Bone marrow (tissue), 2 donors: Measurements from ENCODE around the gene NGB.
"Not testable (repeated sequence)": the region's sequence is repeated elsewhere in the genome, so short reads cannot be mapped to it uniquely, and the experiment has no call there.

ENCODE experiments used
- DNase-seq, 2 donors: peaks; one replicate each; lab custom pipeline; 2025; lab: John Stamatoyannopoulos, UW

Gene NGB

DNA sequence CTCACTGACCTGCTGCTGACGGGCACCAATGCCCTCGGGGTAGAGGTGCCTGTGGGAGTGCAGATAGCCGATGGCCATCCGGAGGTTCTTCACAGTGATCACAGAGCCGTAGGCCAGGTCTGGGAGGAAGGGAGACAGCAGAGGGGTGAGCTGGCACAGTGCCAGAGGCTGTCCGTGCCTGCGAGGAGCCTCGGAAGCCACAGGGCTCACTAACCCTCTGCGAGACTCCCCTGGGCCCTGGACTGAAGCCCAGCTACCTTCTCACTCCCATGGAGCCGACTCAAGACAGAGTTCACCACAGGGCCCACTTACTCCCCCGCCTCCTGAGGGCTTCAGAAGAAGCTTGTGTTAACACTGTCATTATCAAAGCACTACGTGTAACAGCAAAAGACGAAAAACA lies 25.1 kb upstream of the NGB start:
- no peak for DNase-seq

DNA sequence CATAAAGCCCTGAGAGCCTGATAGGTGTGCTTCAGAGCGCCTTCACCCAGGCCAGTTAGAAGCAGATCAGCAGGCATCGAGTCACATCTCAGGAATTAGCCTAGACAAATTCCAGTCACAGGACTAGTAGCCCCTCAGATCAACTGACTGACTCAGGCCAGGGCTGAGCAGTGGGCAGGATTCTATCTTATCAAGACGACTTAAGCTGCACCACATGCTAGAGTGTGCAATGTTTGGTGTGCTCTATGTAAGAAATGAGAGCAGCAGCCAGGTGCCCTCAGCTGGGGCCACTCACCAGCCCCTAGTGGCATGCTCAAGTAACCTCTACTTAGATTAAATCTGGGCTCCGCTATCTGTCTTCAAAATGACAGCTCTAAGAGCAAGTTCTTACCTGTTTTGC lies 19.7 kb upstream of the NGB start:
- DNase-seq = no peak

DNA sequence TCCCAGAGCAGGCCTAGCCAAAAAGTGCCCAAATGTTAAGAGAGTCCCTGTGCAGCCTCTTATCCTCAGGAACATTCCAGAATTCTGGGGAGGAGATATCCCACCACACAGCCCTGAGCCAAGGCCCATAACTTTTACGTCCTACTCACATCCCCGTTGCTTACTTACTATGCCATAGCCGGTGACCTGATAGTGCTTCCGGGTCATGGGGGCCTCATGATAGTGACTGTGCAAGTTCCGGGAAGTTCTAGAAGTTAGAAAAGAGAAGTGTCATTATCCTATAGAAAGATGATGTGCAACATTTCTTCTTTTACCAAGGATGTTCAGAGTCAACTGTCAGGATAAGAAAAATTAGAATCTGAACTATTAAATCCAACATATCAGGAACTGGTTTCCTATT lies 15.6 kb upstream of the NGB start:
- DNase-seq = no peak

DNA sequence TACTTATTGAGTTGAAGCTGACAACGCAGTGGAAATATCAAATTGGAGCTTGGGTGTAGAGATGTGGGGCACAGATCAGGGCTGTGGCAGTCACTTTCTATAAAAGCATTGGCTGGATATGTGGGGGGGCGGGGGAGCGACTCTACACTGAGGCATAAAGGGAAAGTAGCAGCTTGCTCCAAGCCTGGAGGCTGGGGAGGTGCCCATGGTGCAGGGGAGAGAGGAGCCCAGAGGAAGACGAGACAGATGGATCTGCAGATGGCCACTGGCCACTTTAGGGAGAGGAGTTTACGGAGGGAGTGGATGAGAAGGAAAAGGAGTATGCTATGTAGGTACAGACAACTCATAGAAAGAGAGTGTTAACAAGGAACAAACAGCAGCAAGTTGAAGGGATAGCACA lies 13.5 kb upstream of the NGB start:
- no peak for DNase-seq

DNA sequence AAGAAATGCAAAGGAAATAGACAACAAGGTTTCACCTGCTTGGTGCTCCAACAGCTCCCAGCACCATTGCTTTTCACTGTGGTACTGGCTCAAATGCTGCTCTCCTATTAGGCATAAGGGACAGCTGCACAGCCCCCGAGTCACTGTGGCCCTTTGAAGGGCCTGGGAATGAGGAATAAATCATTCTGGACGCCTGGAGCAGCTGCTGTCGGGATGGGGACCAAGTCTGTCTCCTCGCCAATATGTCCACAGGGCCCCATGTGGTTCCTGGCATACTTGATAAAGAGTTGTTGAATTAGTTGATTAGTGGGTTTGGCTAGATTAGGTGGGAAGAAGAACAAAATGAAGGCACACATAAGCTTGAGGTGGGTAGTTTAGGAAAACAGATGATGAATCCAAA lies 13.1 kb upstream of the NGB start:
- no peak for DNase-seq

DNA sequence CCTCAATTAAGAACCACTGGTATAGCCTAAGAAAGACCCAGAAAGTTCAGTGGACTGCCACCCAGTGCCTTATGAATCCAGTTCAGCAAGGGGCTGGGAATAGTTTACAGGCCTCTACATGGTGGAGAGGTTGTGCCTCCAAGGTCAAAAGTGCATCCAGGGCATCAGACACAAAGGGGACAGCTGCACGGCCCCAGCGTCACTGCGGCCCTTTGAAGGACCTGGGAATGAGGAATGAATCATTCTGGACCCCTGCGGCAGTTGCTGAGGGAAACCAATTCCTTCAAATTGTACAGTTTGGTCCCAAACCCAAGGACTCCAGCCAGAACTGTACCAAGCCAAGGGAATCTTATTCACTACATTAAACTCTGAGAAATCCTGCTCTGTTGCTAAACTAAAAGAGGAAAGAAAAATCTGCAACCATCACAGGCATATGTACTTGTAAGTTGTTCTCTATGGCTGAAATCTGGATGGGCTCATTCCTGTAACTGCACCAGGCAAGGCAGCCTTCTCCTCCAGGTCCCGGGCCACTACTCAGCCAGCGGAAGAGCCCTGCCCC lies 10.9 kb upstream of the NGB start:
- DNase-seq = no peak

DNA sequence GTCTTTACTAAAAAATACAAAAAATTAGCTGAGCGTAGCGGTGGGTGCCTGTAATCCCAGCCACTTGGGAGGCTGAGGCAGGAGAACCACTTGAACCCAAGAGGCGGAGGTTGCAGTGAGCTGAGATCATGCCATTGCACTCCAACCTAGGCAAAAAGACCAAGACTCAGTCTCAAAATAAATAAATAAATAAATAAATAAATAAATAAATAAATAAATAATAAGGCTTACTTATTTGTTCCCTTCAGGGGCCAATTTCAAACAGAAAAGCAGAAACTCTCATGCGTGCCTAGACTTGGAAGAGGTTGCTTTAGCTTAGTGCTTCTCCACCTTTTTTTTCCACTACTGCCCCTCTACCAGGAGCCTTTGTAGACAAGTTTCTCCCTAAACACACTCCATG lies 9.9 kb upstream of the NGB start:
- DNase-seq = not testable (repeated sequence)

DNA sequence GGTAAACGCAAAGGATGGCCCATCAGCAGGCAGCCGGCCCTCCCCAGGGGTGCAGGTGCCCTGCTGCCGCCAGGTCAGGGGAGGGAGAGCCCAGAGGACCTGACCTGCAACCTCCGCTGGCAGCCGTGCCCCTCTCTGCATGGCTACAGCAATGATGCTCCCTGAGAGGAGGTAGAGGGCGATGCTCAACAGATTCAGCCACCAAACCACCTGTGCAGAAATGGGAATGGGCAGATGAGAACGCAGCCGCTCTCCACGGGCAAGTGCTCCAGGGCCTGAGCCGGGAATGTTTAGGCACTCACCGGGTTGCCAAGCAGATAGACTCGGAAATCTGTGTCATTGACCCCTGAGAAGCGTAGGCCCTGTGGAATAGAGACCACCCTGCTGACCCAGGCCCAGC lies 8.7 kb upstream of the NGB start:
- DNase-seq = no peak

DNA sequence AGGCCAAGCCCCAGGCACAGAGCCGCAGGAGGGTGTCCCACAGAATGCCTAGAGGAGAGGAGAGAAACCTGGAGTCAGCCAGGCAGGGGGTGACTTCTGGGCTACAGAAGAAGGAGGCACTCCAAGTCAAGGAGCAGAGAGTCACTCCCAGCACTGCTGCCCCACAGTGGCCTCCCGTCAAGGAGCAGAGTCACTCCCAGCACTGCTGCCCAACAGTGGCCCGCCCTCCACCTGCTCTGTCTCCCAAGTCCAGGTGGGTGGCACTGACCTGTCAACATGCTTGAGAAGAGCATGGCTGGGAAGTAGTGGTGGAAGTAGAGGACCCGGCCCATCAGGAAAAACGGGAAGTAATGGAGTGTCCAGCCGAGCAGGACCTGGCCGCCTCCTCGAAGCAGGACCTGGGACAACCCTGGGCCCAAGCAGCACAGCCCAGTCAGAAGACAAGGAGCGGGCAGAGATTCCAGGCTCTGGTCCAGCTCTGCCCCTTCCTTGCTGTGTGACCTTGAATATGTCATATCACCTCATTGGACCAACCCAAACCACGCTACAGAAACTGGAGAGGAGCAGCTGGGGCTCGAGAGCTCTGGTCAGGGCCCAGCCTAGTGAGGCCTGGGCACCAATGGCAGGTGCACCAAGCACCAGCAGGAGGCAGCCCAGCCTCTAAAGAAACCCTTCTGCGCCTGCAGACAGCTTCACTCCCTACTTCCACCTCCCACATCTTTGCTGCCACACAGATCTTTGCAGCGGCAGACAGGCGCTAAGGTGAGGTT lies 7.6 kb upstream of the NGB start:
- no peak for DNase-seq

DNA sequence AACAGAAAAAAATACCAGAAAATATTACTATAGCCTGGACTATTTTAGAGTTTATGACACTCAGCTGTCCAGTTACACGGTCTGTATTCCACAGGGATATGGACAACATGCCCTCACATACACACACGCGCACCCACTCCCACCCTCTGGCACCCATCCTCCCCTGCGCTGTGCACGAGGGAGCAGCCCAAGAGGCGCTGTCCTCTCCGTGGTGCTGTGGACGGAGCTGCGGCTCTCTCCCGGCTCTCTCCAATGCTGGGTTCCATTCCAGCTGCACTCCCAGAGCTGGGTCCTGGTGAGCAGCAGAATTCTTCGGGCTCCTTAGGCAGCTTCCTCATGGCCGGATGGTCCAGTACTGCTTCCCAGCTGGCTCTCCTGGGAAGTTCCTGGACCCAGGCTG lies 6.0 kb upstream of the NGB start:
- no peak for DNase-seq

DNA sequence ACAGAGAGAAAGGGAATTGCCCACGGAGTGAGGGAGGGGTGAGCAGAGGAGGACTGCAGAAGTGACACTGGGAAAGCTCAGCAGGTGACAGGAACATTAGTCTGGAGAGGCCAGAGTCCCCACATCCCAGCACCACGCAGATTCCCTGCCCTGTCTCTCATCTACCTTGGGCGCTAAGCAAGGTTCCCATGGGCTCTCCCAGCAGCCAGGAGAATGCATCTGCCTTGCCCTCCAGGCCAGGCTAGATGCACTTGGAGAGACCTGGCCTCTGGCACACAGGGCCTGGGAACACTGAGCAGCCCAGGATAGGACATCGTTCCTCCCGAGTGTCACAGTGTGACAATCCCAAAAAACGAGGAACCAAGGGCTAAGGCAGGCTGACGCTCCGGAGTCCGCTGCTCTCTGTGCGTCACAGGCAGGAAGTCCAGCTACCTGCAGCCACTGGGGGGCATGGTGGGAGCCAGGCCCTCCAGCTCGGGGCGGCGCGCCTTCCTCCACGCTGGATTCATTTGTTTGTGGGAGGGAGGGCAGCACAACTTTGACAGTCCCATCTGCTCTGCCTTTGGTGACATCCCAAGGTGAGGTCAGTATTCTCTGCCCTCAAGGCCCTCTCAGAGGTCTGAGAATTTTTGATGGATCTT lies 5.4 kb upstream of the NGB start:
- no peak for DNase-seq

DNA sequence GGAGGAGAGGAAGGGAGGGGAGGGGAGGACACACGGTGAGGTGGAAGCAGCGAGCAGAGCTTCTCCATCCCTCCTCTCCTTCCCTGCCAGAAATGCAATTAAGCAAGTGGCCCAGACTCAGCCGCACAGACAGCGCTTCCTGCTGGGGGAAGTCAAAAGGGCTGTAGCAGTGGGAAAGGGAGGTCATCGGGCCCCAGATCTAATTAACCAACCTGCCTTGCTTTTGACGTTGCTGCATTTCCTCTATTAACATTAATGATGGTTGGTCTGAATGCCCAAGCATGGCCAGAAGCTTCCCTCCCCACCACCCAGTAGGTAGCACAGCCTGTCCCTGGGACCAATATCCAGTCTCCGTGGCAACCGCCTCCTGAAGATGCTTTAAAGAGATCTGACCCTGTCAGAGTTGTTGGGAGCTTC lies 4.6 kb upstream of the NGB start:
- no peak for DNase-seq

DNA sequence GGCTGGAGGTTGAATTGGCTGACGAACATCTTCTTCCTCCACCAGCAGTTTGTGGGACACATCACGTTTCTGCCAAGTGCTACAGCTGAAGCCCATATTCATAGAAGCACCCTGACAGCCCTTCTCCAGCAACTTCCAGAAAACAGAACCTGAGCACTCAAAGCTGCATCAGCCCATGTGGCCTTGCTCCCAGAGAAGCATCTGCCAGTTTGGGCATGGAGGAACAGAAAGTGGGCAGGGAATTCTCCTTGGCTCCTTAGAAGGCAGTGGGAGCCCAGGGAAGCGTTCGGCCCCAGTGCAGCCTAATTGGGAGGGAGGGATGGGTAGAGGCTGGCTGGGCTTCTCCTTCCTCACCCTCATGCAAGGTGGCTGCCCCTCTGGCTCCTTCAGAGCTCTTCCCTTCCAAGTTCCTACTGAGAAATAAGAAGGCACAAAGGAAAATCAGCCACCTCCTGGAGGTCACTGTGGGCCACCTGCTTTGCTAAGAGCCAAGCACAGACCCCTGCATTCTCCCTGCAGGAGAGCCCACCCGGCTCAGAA lies 4.1 kb upstream of the NGB start:
- DNase-seq = no peak

DNA sequence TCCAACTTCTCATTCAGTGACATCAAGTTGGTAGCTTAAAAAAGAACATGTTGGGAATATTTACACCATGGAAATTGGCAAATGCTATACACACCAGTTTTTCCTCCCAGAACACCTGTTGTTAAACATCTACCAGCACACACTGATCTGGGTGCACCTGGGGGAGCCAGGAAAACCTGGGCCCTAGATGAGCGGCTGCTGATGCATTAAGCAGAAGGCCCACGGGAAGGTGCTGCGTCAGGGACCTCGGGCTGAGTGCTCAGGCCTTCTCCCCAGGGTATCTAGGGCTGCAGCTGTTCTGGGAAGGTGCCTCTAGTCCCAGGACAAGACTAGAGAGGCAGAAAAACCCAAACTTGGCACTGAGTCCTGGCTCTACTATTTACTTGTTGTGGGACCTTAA lies 2.8 kb upstream of the NGB start:
- no peak for DNase-seq

DNA sequence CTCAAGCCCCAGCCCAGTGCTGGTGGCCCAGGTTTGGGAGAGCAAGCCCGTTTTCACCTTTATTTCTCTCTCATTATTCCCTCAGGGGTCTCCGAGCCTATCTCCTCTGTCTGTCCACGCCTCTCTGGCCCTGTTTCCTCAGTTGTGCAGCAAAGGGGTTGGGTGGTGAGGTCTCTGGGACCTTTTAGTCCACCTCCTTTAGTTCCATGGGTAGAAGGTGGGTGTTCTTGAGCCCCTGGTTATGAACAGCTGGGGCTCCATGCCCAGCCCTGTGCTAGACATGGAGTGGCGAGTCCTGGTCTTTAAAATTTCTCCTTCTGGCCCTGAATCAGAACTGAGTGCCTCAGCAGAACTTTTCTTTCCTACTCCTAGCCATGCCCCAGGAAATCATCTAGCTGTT lies 1.3 kb upstream of the NGB start:
- DNase-seq = no peak

DNA sequence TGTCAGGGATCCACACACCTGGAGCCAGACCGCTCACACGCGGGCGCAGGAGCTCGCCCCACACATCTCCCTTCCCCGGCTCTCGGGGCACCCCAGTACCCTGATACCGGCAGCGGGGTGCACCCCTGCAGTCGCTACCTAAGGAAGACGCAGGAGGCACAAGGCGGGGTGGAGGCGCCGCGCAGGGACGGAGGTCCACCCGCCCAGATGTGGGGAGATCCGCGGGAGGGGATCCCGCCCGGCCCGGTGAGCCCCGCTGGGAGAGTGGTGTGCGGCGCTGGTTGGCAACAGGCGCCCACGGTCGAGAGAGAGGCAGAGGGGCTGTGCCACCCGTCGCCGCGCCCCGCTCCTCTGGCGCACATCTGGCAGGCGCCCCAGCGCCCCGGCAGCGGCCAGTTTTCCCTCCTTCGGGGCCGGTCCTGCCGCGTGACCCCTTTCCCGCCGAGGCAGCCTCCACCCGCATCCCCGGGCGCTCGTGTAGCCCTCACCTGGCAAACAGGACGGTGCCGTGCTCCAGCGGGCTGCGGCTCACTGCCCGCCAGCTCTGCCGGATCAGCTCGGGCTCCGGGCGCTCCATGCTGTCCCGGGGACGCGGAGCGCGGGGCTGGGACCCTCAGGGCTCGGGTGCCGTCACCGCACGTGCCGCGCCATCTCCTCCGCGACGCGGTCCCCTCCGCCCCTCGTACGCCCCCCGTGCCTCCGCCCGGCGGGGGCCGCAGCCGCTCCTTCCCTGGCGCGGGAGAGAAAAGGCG lies 469 bp downstream of the NGB start:
- no peak for DNase-seq

DNA sequence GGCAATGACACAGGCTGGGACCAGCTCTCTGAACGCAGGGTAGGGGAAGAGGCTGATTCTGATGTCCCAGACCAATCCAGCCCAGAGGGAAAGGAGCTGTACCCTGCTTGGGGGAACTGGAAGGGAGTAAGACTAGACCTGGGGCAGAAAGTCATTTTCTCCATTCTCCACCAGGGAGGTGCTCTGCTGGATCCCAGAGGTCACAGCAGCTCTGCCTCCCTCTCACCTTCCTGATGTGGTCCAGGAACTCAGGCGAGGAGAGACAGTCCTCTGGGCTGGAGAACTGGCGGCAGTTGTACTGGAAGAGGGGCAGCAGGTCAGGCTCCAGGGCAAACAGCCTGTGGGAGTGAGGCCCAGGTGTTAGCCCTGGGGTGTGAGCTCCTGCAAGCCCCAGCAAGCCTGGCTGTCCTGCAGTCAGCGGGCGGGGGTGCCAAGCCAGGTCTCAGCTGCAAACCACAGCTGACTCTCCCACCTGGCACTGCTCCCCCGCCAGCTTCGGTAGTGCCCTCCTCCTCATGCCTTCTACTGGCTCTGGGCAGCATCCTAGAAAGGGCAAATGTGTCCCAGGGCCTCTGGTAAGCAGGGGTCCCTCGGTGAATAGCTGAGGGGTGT lies 1.9 kb downstream of the NGB start:
- no peak for DNase-seq

DNA sequence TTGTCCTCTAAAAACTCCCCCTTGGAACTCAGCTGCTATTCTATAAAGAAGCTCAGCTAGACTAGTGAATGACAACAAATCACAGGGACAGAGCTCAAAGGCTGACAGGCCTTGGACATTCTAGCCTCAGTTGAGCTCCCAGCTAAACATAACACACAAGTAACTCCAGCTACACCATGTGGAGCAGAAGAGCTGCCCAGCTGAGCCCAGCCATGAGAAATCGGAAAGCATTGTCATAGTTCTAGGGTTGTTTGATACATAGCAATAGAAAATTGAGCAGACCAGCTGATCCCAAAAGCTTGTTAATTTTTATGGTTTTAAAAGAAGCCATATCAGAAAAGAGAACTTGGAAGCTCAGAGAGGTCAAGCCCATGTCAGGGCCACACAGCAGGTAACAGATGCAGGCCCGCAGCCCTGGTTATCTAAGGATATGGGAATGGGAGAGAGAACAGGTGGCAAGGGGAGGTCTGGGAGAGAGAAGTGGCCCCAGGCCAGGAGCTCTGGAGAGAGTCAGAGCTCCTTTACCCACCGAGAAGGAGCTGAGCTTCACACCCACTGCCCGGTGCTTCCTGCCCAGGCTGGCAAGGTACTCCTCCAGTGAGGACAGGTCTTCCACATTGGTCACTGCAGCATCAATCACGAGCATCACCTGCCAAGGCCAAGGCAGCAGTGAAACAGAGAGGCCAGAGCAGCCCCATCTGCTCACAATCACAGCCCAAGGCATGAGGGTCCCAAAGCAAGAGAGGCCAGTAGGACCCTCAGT lies 2.9 kb downstream of the NGB start:
- DNase-seq = no peak

DNA sequence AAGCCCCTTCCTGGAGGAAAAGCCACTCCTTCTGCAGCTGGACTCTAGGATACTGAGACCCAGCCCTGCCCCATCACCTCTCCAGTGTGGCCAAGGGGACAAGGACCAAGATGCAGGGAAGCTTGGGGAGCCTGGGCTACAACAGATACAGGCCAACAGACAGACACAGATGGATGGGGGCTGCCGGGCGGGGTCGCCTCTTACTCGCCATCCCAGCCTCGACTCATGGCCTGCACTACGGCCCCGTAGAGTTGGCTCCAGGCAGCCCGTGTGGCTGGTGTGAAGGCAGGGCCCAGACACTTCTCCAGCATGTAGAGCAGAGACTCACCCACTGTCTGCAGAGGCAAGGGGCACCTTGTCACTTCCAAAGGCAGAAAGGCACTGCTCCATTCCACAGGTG lies 4.7 kb downstream of the NGB start:
- DNase-seq = no peak

DNA sequence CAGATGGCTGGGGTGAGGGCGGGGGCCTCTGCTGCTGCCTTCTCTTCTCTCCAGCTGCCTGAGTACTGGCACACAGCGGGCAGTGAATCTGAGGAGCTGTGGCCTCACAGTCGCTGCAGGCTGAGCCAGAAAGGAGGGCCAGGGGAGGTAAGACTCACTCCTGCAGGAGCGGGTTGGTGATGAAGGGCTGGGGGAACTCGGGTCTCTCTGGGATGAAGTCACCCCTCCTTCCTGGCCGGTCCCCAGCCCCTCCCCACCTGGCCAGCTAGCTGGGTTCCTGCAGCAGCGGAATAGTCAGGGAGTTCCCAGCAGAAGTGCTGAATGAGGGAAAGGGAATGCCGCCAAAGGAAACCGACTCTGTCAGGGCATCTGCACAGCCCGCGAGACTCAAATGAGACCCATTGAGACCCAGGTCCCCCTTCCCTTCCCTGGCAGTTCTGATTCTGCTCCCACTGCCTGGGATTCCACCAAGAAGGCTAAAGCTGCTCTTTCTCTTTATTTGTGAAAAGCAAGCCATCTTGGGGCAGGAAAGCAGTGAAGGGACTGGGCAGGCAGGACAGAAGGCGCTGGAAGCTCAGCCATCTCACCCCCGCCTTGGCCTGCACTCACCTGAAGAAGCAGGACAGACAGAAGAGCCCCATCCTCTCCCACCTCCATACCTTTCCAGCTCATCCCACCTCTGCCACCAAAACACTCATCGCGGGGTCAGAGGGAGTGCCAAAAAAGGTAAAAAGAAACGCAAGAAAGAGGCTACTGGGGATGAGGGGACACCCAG lies 5.3 kb downstream of the NGB start:
- DNase-seq = no peak

DNA sequence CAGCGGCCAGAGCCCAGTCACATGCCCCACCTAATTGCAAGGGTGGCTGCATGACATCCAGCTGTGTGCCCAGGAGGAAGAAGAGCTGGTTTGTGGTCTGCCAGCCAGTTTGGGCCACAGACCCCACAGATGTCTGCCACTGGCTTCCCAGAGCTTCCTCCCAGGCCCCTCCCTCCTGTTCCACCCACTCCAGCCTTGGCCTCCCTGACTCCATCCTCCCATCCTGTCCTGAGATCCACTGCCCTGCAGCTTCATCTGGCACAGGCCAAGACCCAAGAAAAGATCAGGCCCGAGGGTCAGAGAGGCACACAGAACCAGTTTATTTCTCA lies 5.9 kb downstream of the NGB start:
- no peak for DNase-seq
